H9 (cell line): Measurements from ENCODE around the gene PEPD. TPM values are rescaled to one million over a fixed set of nuclear protein-coding genes. Genes with fewer than 3 reads are reported as not detected.

Experiments used
- DNase-seq: peaks from one replicate; pipeline ENCODE4 v3.0.0-alpha.2; 2017
- H2AFZ ChIP-seq: one replicate; pipeline ENCODE4 v1.6.1; 2013; ENCODE audit warnings: mild to moderate bottlenecking, low read length, control low read depth, moderate library complexity
- H2AK5ac ChIP-seq: 2 replicates; pipeline ENCODE4 v1.6.1; 2013; ENCODE audit warnings: low read length, control low read depth, mixed read lengths; ENCODE audit not compliant: insufficient read length
- H2BK120ac ChIP-seq: one replicate; pipeline ENCODE4 v1.6.1; 2013; ENCODE audit warnings: low read depth, mild to moderate bottlenecking, low read length, control low read depth, inconsistent platforms; ENCODE audit not compliant: poor library complexity, severe bottlenecking
- H2BK12ac ChIP-seq: 2 replicates; pipeline ENCODE4 v1.6.1; 2013; ENCODE audit warnings: low read length, control low read depth, mixed read lengths, low read depth; ENCODE audit not compliant: insufficient read length
- H2BK15ac ChIP-seq: 2 replicates; pipeline ENCODE4 v1.6.1; 2013; ENCODE audit warnings: low read depth, low read length, control low read depth
- H2BK20ac ChIP-seq: one replicate; pipeline ENCODE4 v1.6.1; 2013; ENCODE audit warnings: low read depth, mild to moderate bottlenecking, low read length, control low read depth, inconsistent platforms; ENCODE audit not compliant: poor library complexity, severe bottlenecking
- H2BK5ac ChIP-seq: 2 replicates; pipeline ENCODE4 v1.6.1; 2013; ENCODE audit warnings: low read length, control low read depth, mixed read lengths; ENCODE audit not compliant: insufficient read length
- H3K14ac ChIP-seq: 2 replicates; pipeline ENCODE4 v1.6.1; 2013; ENCODE audit warnings: low read length, control low read depth; ENCODE audit not compliant: insufficient read depth
- H3K18ac ChIP-seq: 2 replicates; pipeline ENCODE4 v1.6.1; 2013; ENCODE audit warnings: low read depth, mild to moderate bottlenecking, mixed read lengths, low read length, control low read depth; ENCODE audit not compliant: insufficient read length
- H3K23ac ChIP-seq: 2 replicates; pipeline ENCODE4 v1.6.1; 2013; ENCODE audit warnings: low read length, control low read depth, mixed read lengths, low read depth; ENCODE audit not compliant: insufficient read length
- H3K23me2 ChIP-seq: 2 replicates; pipeline ENCODE4 v1.6.1; 2013; ENCODE audit warnings: low read depth, mild to moderate bottlenecking, mixed read lengths, low read length, control low read depth; ENCODE audit not compliant: insufficient read length, poor library complexity, severe bottlenecking
- H3K27ac ChIP-seq: 2 replicates; pipeline ENCODE4 v1.5.1; 2013; ENCODE audit warnings: low read length, control low read depth, mixed read lengths, low read depth; ENCODE audit not compliant: insufficient read length
- H3K27me3 ChIP-seq: 2 replicates; pipeline ENCODE4 v1.6.1; 2013; ENCODE audit warnings: low read length, control low read depth, inconsistent platforms; ENCODE audit not compliant: insufficient read depth
- H3K4ac ChIP-seq: 2 replicates; pipeline ENCODE4 v1.6.1; 2013; ENCODE audit warnings: low read depth, mild to moderate bottlenecking, control low read depth, inconsistent platforms, low read length, moderate library complexity
- H3K4me1 ChIP-seq: 2 replicates; pipeline ENCODE4 v1.6.1; 2013; ENCODE audit warnings: low read length, control low read depth, inconsistent platforms; ENCODE audit not compliant: insufficient read depth
- H3K4me2 ChIP-seq: 2 replicates; pipeline ENCODE4 v1.6.1; 2013; ENCODE audit warnings: low read length, control low read depth, mixed read lengths; ENCODE audit not compliant: insufficient read length, insufficient read depth
- H3K56ac ChIP-seq: 2 replicates; pipeline ENCODE4 v1.6.1; 2013; ENCODE audit warnings: low read depth, mild to moderate bottlenecking, mixed read lengths, low read length, control low read depth; ENCODE audit not compliant: insufficient read length
- H3K79me1 ChIP-seq: 2 replicates; pipeline ENCODE4 v1.6.1; 2013; ENCODE audit warnings: low read depth, mild to moderate bottlenecking, moderate library complexity, low read length, control low read depth, inconsistent platforms; ENCODE audit not compliant: insufficient read depth, poor library complexity, severe bottlenecking
- H3K79me2 ChIP-seq: 2 replicates; pipeline ENCODE4 v1.6.1; 2013; ENCODE audit warnings: low read length, control low read depth, inconsistent platforms; ENCODE audit not compliant: insufficient read depth
- H3K9ac ChIP-seq: 2 replicates; pipeline ENCODE4 v1.6.1; 2013; ENCODE audit warnings: low read length, control low read depth, mixed read lengths; ENCODE audit not compliant: insufficient read length; ENCODE audit errors: extremely low read depth
- H3K9me3 ChIP-seq: one replicate; pipeline ENCODE4 v1.6.1; 2013; ENCODE audit warnings: low read depth, low read length, inconsistent platforms; ENCODE audit not compliant: control insufficient read depth
- H3T11ph ChIP-seq: one replicate; pipeline ENCODE4 v1.6.1; 2013; ENCODE audit warnings: mild to moderate bottlenecking, low read length, control low read depth, inconsistent platforms
- H4K20me1 ChIP-seq: one replicate; pipeline ENCODE4 v1.6.1; 2013; ENCODE audit not compliant: control insufficient read depth, insufficient read length, insufficient read depth
- H4K5ac ChIP-seq: 2 replicates; pipeline ENCODE4 v1.6.1; 2013; ENCODE audit warnings: low read depth, mild to moderate bottlenecking, mixed read lengths, low read length, control low read depth; ENCODE audit not compliant: insufficient read length
- H4K8ac ChIP-seq: replicated peaks from 2 replicates; pipeline ENCODE4 v1.6.1; 2013; ENCODE audit warnings: low read length, control low read depth, mixed read lengths, low read depth; ENCODE audit not compliant: insufficient read length
- H4K91ac ChIP-seq: 2 replicates; pipeline ENCODE4 v1.6.1; 2013; ENCODE audit warnings: low read depth, mild to moderate bottlenecking, moderate library complexity, mixed read lengths, low read length, control low read depth; ENCODE audit not compliant: insufficient read length
- H3K27ac Mint-ChIP-seq, 3 experiments: 2 replicates in 2 of 3; 3 replicates in 1 of 3; pipeline ENCODE4 v1.8.0; 2020 to 2021; ENCODE audit warnings: mixed read lengths in 3 of 3, mild to moderate bottlenecking in 1 of 3, moderate library complexity in 1 of 3
- H3K27me3 Mint-ChIP-seq: 2 replicates; pipeline ENCODE4 v1.8.0; 2021; ENCODE audit warnings: low read depth, mild to moderate bottlenecking, moderate library complexity, mixed read lengths
- H3K36me3 Mint-ChIP-seq, 3 experiments: 2 replicates in 2 of 3; 3 replicates in 1 of 3; pipeline ENCODE4 v1.8.0; 2020 to 2021; ENCODE audit warnings: low read depth in 3 of 3, mixed read lengths in 3 of 3; ENCODE audit not compliant: insufficient read depth in 1 of 3
- H3K4me1 Mint-ChIP-seq, 2 experiments: 2 replicates each; pipeline ENCODE4 v1.8.0; 2020; ENCODE audit warnings: mixed read lengths in 2 of 2
- H3K4me3 Mint-ChIP-seq, 2 experiments: 2 replicates in 1 of 2; 3 replicates in 1 of 2; pipeline ENCODE4 v1.8.0; 2020 to 2021; ENCODE audit warnings: mild to moderate bottlenecking in 2 of 2, mixed read lengths in 2 of 2, moderate library complexity in 1 of 2
- H3K9me3 Mint-ChIP-seq, 2 experiments: 2 replicates in 1 of 2; 3 replicates in 1 of 2; pipeline ENCODE4 v1.8.0; 2020; ENCODE audit warnings: mild to moderate bottlenecking in 2 of 2, mixed read lengths in 2 of 2, moderate library complexity in 1 of 2
- WGBS: extraction: QIAGEN DNeasy Blood & Tissue Kit; methylation state at CpG from one replicate; pipeline ENCODE4 v1.1.7; 2013; ENCODE audit warnings: missing lambda C conversion rate, low lambda C conversion rate, mixed read lengths; ENCODE audit not compliant: insufficient read length; ENCODE audit errors: extremely low coverage; 5-methylcytosine and 5-hydroxymethylcytosine counted together
- total RNA-seq: library from RNA; stranded (reverse); gene quantifications from 2 replicates; pipeline ENCODE4 v1.2.1, GENCODE V29; 2021
- TF ChIP-seq, protein P1 (sequence below): fragments of 200-600 bp; sonication (generic); conservative IDR thresholded peaks from 3 replicates; pipeline ENCODE4 v1.8.0; 2021; ENCODE audit warnings: antibody characterized with exemption, mild to moderate bottlenecking

Gene PEPD
- total RNA-seq, 1 experiment from 2014 or later: 52.8 TPM

DNA sequence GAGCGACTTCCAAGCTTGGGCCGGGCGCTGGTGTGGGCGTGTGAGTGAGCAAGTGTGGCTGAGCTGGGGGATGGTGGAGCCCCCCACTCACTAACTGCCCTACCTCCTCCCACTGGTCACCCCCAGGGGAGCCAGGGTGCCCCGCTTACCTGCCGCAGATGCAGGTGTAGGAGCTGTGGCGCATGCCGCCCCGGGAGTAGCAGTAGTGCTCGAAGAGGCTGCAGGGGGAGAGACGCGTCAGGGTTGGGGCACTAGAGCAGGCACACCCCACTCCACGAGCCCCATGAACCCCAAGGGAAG, 108.2 kb downstream of the PEPD start:
- Histone ChIP-seq H2AK5ac (no peak overlapping the region), H4K91ac (no peak overlapping the region), H4K5ac (no peak overlapping the region), H3K9ac (no peak overlapping the region), H3K9me3 (no peaks in the 10 kb centered on the region), H4K20me1 (no peaks in the 10 kb centered on the region), H3K23me2 (no peaks in the 10 kb centered on the region), H2BK20ac (no peak overlapping the region), H2AFZ (no peak overlapping the region), H3T11ph (no peak overlapping the region), H3K23ac (no peak overlapping the region), H4K8ac (no peak overlapping the region), H2BK5ac (no peak overlapping the region), H3K79me1 (no peaks in the 10 kb centered on the region), H3K4me1 (no peaks in the 10 kb centered on the region), H3K14ac (no peak overlapping the region; the same call in 1 of the 2 replicates), H3K4ac (no peak overlapping the region), H3K56ac (no peak overlapping the region), H3K27ac (no peak overlapping the region), H3K27me3 (no peaks in the 10 kb centered on the region), H3K79me2 (no peaks in the 10 kb centered on the region), H3K18ac (no peak overlapping the region), H3K4me2 (no peak overlapping the region), H2BK120ac (no peak overlapping the region), H2BK12ac (no peak overlapping the region), H2BK15ac (no peak overlapping the region)
- no CpG with 5 or more reads among the region's 13 CpGs for WGBS
- H3K9me3 Mint-ChIP-seq: no peaks in the 10 kb centered on the region
- H3K27ac Mint-ChIP-seq: peak overlapping the region in 1 of 3 experiments; percentile 52; a peak in 1 of 7 replicates
- DNase-seq: no peak
- H3K4me3 Mint-ChIP-seq: no peak overlapping the region
- TF ChIP-seq, protein P1, sequence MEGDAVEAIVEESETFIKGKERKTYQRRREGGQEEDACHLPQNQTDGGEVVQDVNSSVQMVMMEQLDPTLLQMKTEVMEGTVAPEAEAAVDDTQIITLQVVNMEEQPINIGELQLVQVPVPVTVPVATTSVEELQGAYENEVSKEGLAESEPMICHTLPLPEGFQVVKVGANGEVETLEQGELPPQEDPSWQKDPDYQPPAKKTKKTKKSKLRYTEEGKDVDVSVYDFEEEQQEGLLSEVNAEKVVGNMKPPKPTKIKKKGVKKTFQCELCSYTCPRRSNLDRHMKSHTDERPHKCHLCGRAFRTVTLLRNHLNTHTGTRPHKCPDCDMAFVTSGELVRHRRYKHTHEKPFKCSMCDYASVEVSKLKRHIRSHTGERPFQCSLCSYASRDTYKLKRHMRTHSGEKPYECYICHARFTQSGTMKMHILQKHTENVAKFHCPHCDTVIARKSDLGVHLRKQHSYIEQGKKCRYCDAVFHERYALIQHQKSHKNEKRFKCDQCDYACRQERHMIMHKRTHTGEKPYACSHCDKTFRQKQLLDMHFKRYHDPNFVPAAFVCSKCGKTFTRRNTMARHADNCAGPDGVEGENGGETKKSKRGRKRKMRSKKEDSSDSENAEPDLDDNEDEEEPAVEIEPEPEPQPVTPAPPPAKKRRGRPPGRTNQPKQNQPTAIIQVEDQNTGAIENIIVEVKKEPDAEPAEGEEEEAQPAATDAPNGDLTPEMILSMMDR: no peak
- H3K27me3 Mint-ChIP-seq: no peaks in the 10 kb centered on the region
- no peaks in the 10 kb centered on the region; a peak in 1 of 7 replicates for H3K36me3 Mint-ChIP-seq
- peaks cover 4 to 8% of the 10 kb centered on the region in 2 experiments for H3K4me1 Mint-ChIP-seq
